SK-N-SH (cell line): Measurements from ENCODE around the gene FGG. TPM values are rescaled to one million over a fixed set of nuclear protein-coding genes. Genes with fewer than 3 reads are reported as not detected.

Experiments used
- CTCF ChIA-PET: fragments of 300-600, 350-600 bp; formaldehyde crosslinking; extraction: SDS; loops from one replicate; lab custom pipeline; 2021; lab: Yijun Ruan, JAX
- POLR2A ChIA-PET: fragments of 350-600 bp; sonication (Branson Sonifier 250); formaldehyde crosslinking; extraction: SDS; loops from one replicate; lab custom pipeline; 2020; ENCODE audit warnings: antibody characterized with exemption, inconsistent platforms; lab: Yijun Ruan, JAX
- DNase-seq: peaks from one replicate; pipeline ENCODE4 v3.0.0; 2012
- H2AFZ ChIP-seq: fragments of 200-600 bp; sonication (generic); 2 replicates; pipeline ENCODE4 v1.8.1; 2016; ENCODE audit warnings: antibody characterized with exemption, mild to moderate bottlenecking, low read depth
- H3F3A ChIP-seq: fragments of 200-600 bp; sonication (generic); replicated peaks from 2 replicates; pipeline ENCODE3; 2016; ENCODE audit warnings: antibody characterized with exemption, mild to moderate bottlenecking; ENCODE audit not compliant: insufficient read depth
- H3K27ac ChIP-seq, 2 experiments: fragments of 200-500 bp in 1 of 2; fragments of 200-600 bp in 1 of 2; sonication (Bioruptor generic) in 1 of 2; sonication (generic), shearing (Covaris generic) in 1 of 2; 2 replicates each; pipeline versions ENCODE4 v1.5.1 to v1.6.1; 2014 to 2016; ENCODE audit warnings: low read depth in 2 of 2, inconsistent platforms in 1 of 2, low read length in 1 of 2, mild to moderate bottlenecking in 1 of 2, mixed read lengths in 1 of 2
- H3K27me3 ChIP-seq: fragments of 200-600 bp; sonication (generic), shearing (Covaris generic); 2 replicates; pipeline ENCODE4 v1.6.1; 2016; ENCODE audit warnings: mixed run types; ENCODE audit not compliant: insufficient read depth
- H3K36me3 ChIP-seq, 2 experiments: fragments of 200-500 bp in 1 of 2; fragments of 200-600 bp in 1 of 2; sonication (Bioruptor generic) in 1 of 2; sonication (generic) in 1 of 2; replicated peaks in 1 of 2; 2 replicates each; pipeline versions ENCODE3 to v1.5.1; 2014 to 2016; ENCODE audit warnings: low read length in 1 of 2, mild to moderate bottlenecking in 1 of 2; ENCODE audit not compliant: insufficient read depth in 2 of 2, control insufficient read depth in 1 of 2
- H3K4me1 ChIP-seq, 2 experiments: fragments of 200-500 bp in 1 of 2; fragments of 200-600 bp in 1 of 2; sonication (Bioruptor generic) in 1 of 2; sonication (generic), shearing (Covaris generic) in 1 of 2; 2 replicates each; pipeline versions ENCODE4 v1.5.1 to v1.6.1; 2014 to 2016; ENCODE audit warnings: low read depth in 1 of 2, low read length in 1 of 2, mixed run types in 1 of 2; ENCODE audit not compliant: insufficient read depth in 2 of 2, control insufficient read depth in 1 of 2
- H3K4me2 ChIP-seq: fragments of 200-600 bp; sonication (generic), shearing (Covaris generic); 2 replicates; pipeline ENCODE4 v1.6.1; 2017; ENCODE audit warnings: mixed run types
- H3K4me3 ChIP-seq, 2 experiments: fragments of 200-500 bp in 1 of 2; fragments of 200-600 bp in 1 of 2; sonication (Bioruptor generic) in 1 of 2; sonication (generic), shearing (Covaris generic) in 1 of 2; 2 replicates each; pipeline versions ENCODE4 v1.5.1 to v1.8.1; 2014 to 2016; ENCODE audit warnings: low read depth in 2 of 2, inconsistent platforms in 1 of 2, low read length in 1 of 2, mild to moderate bottlenecking in 1 of 2, mixed read lengths in 1 of 2, moderate library complexity in 1 of 2
- H3K79me2 ChIP-seq: fragments of 200-600 bp; sonication (generic); 2 replicates; pipeline ENCODE4 v1.8.1; 2017; ENCODE audit warnings: mild to moderate bottlenecking; ENCODE audit not compliant: insufficient read depth
- H3K9ac ChIP-seq: fragments of 200-600 bp; sonication (generic); 2 replicates; pipeline ENCODE4 v1.6.1; 2017; ENCODE audit warnings: mixed run types
- H3K9me2 ChIP-seq: fragments of 200-600 bp; sonication (generic); 2 replicates; pipeline ENCODE4 v1.6.1; 2017; ENCODE audit warnings: mixed run types
- H3K9me3 ChIP-seq: fragments of 200-600 bp; sonication (generic); 2 replicates; pipeline ENCODE4 v1.6.1; 2017; ENCODE audit warnings: mixed run types, mild to moderate bottlenecking, moderate library complexity
- H4K20me1 ChIP-seq: fragments of 200-600 bp; sonication (generic); 2 replicates; pipeline ENCODE4 v1.6.1; 2017; ENCODE audit warnings: mild to moderate bottlenecking, mixed run types; ENCODE audit not compliant: insufficient read depth
- CHD2 ChIP-seq: fragments of 150-350 bp; IDR thresholded peaks from 2 replicates; pipeline ENCODE4 v1.6.1; 2018; ENCODE audit warnings: low read length; ENCODE audit not compliant: partially characterized antibody
- EP300 ChIP-seq, 2 experiments: IDR thresholded peaks; 2 replicates each; pipeline versions ENCODE4 v1.4.0 to v1.6.1; 2012; ENCODE audit warnings: borderline replicate concordance in 1 of 2, low read depth in 1 of 2, low read length in 1 of 2
- EZH2phosphoT487 ChIP-seq: fragments of 200-600 bp; sonication (generic); IDR thresholded peaks from 2 replicates; pipeline ENCODE4 v1.6.1; 2017; ENCODE audit warnings: low read depth, mixed run types, mild to moderate bottlenecking, antibody characterized with exemption, moderate library complexity, borderline replicate concordance
- FOSL2 ChIP-seq: IDR thresholded peaks from 2 replicates; pipeline ENCODE4 v1.4.0; 2012; ENCODE audit warnings: low read depth, mild to moderate bottlenecking, moderate library complexity, borderline replicate concordance
- FOXJ3 ChIP-seq: sonication (generic); formaldehyde crosslinking; IDR thresholded peaks from 2 replicates; pipeline ENCODE4 v1.5.1; 2020; ENCODE audit warnings: mild to moderate bottlenecking, missing genetic modification reagents
- FOXM1 ChIP-seq: IDR thresholded peaks from 2 replicates; pipeline ENCODE4 v1.4.0; 2012; ENCODE audit warnings: low read depth, mild to moderate bottlenecking
- IRF3 ChIP-seq: fragments of 150-350 bp; IDR thresholded peaks from 2 replicates; pipeline ENCODE4 v1.6.1; 2016; ENCODE audit warnings: mild to moderate bottlenecking, low read depth, low read length
- JUND ChIP-seq: IDR thresholded peaks from 2 replicates; pipeline ENCODE4 v1.4.0; 2012
- MXI1 ChIP-seq: IDR thresholded peaks from 2 replicates; pipeline ENCODE4 v1.6.1; 2012; ENCODE audit warnings: mild to moderate bottlenecking, low read depth, low read length, improper control_type of control experiment
- NFIC ChIP-seq: IDR thresholded peaks from 2 replicates; pipeline ENCODE4 v1.4.0; 2012; ENCODE audit warnings: borderline replicate concordance
- POLR2AphosphoS5 ChIP-seq: IDR thresholded peaks from 2 replicates; pipeline ENCODE4 v1.6.1; 2012; ENCODE audit warnings: low read depth, low read length
- RAD21 ChIP-seq: IDR thresholded peaks from 2 replicates; pipeline ENCODE4 v1.6.1; 2012; ENCODE audit warnings: mild to moderate bottlenecking, low read length
- RCOR1 ChIP-seq: fragments of 150-350 bp; IDR thresholded peaks from 2 replicates; pipeline ENCODE4 v1.6.1; 2017; ENCODE audit warnings: antibody characterized with exemption, low read length
- RFX5 ChIP-seq: IDR thresholded peaks from 2 replicates; pipeline ENCODE4 v1.6.1; 2012; ENCODE audit warnings: mild to moderate bottlenecking, improper control_type of control experiment, low read length
- RXRA ChIP-seq: IDR thresholded peaks from 2 replicates; pipeline ENCODE4 v1.4.0; 2012; ENCODE audit warnings: low read depth, mild to moderate bottlenecking, borderline replicate concordance
- SMC3 ChIP-seq: IDR thresholded peaks from 2 replicates; pipeline ENCODE4 v1.6.1; 2012; ENCODE audit warnings: low read depth, low read length, improper control_type of control experiment
- USF1 ChIP-seq: IDR thresholded peaks from 2 replicates; pipeline ENCODE4 v1.4.0; 2012; ENCODE audit warnings: low read depth, borderline replicate concordance
- USF2 ChIP-seq: fragments of 150-350 bp; IDR thresholded peaks from 2 replicates; pipeline ENCODE4 v1.6.1; 2017; ENCODE audit warnings: antibody characterized with exemption, low read length, low read depth, borderline replicate concordance
- YY1 ChIP-seq: IDR thresholded peaks from 2 replicates; pipeline ENCODE4 v1.4.0; 2012; ENCODE audit warnings: low read depth, mild to moderate bottlenecking
- WGBS: methylation state at CpG from one replicate; pipeline ENCODE4 v1.1.6; 2017; ENCODE audit warnings: low lambda C conversion rate; 5-methylcytosine and 5-hydroxymethylcytosine counted together
- polyA plus RNA-seq, 3 experiments: library from polyadenylated mRNA; depleted of rRNA; stranded (reverse); fragments of >200 nt; gene quantifications; 2 replicates each; pipeline ENCODE4 v1.2.3, GENCODE V29; 2012

FGG gene
- polyA plus RNA-seq, 1 of the 3 experiments (the other 2 are of a cell fraction) = not detected

- Histone ChIP-seq H3K9me2 (no peaks in the 10 kb centered on the region), H3K36me3 (no peaks in the 10 kb centered on the region), H3K9me3 (no peaks in the 10 kb centered on the region), H3K4me1 (no peaks in the 10 kb centered on the region), H3K4me2 (no peak within 1 kb of the TSS), H2AFZ (no peak within 1 kb of the TSS), H4K20me1 (no peaks in the 10 kb centered on the region), H3K9ac (no peak within 1 kb of the TSS), H3K27me3 (no peaks in the 10 kb centered on the region; the same call in 1 of the 2 replicates), H3F3A (no peaks in the 10 kb centered on the region), H3K27ac (no peak within 1 kb of the TSS), H3K79me2 (no peaks in the 10 kb centered on the region), H3K4me3 (no peak within 1 kb of the TSS)
- ChIA-PET POLR2A (no interaction called here), CTCF (interaction anchor here (0.6 to 1.0 kb wide), 2 partner anchors 10 to 45 kb away, joined by 3 to 4 read pairs; no protein-coding TSS in a partner anchor)
- no peak for TF ChIP-seq NFIC
- no peak for TF ChIP-seq RXRA
- no peak for TF ChIP-seq MXI1
- TF ChIP-seq EZH2phosphoT487 = no peak
- no peak for TF ChIP-seq CHD2
- no peak for TF ChIP-seq IRF3
- TF ChIP-seq FOSL2 = no peak
- no peak for TF ChIP-seq SMC3
- TF ChIP-seq YY1 = no peak
- no peak for TF ChIP-seq USF2
- no peak for TF ChIP-seq RFX5
- TF ChIP-seq USF1 = no peak
- no peak for TF ChIP-seq RAD21
- no peak for TF ChIP-seq FOXM1
- no peak for TF ChIP-seq FOXJ3 (CRISPR knock-in tag)
- no peak for DNase-seq
- 1% methylated on average over 2 of the region's 2 CpGs for WGBS
Observed at GRCh38 chr4:154562697-154563254, 49.7 kb downstream of the FGG start, which contains the start of gene FGB. Gene FGB, plus strand, starts transcription at chr4:154563011. Its CDS starts 8 bp downstream, at chr4:154563019.

GRCh38 chr4:154560824-154561231, 51.6 kb downstream of the FGG start:
- ChIA-PET POLR2A (no interaction called here), CTCF (interaction anchor here (0.9 to 4.1 kb wide), 3 partner anchors 9 to 63 kb away, joined by 3 to 51 read pairs (median 31); no protein-coding TSS in a partner anchor)
- Histone ChIP-seq H3K4me1 (no peaks in the 10 kb centered on the region), H3K4me2 (no peak overlapping the region), H3K27ac (no peak overlapping the region), H3K27me3 (peaks cover 5% of the 10 kb centered on the region; the same call in 1 of the 2 replicates), H3F3A (no peaks in the 10 kb centered on the region), H3K36me3 (no peaks in the 10 kb centered on the region), H3K9me3 (no peaks in the 10 kb centered on the region), H3K79me2 (no peaks in the 10 kb centered on the region), H3K4me3 (no peak overlapping the region), H3K9ac (no peak overlapping the region), H2AFZ (no peak overlapping the region), H3K9me2 (no peaks in the 10 kb centered on the region), H4K20me1 (no peaks in the 10 kb centered on the region)
- DNase-seq = no peak
- TF ChIP-seq USF1 (no peak), RXRA (no peak), POLR2AphosphoS5 (no peak), EP300 (IDR thresholded peaks at IDR 0.05; ENCODE audit: borderline replicate concordance in 1 of 2, low read depth in 1 of 2, low read length in 1 of 2) (no peak), JUND (no peak), FOXM1 (no peak), FOXJ3 (CRISPR knock-in tag) (no peak), YY1 (no peak), RCOR1 (no peak)
- WGBS = 7% methylated on average over 4 of the region's 4 CpGs
